SU-DHL-6 (cell line): ENCODE data around the gene CPEB3.

Experiments
- H2AFZ ChIP-seq: fragments of 200-600 bp; sonication (generic); 2 replicates; pipeline ENCODE4 v1.6.1; 2014; ENCODE audit warnings: low read depth, mild to moderate bottlenecking, moderate library complexity, mixed read lengths, antibody characterized with exemption, low read length; ENCODE audit not compliant: severe bottlenecking
- H3F3A ChIP-seq: fragments of 200-600 bp; shearing (Covaris generic); 2 replicates; pipeline ENCODE4 v1.6.0; 2016; ENCODE audit warnings: antibody characterized with exemption, mild to moderate bottlenecking; ENCODE audit not compliant: insufficient read depth
- H3K27ac ChIP-seq: fragments of 200-600 bp; sonication (generic); 2 replicates; pipeline ENCODE4 v1.5.1; 2016; ENCODE audit warnings: low read depth, mild to moderate bottlenecking, low read length, moderate library complexity, mixed read lengths
- H3K27me3 ChIP-seq: fragments of 200-600 bp; sonication (generic), shearing (Covaris generic); 2 replicates; pipeline ENCODE4 v1.6.0; 2014; ENCODE audit warnings: mild to moderate bottlenecking, low read length
- H3K36me3 ChIP-seq: fragments of 200-600 bp; sonication (generic); 2 replicates; pipeline ENCODE4 v1.6.1; 2014; ENCODE audit warnings: mild to moderate bottlenecking, low read length, mixed read lengths
- H3K4me2 ChIP-seq: fragments of 300-600, 200-600 bp; shearing (Covaris generic), sonication (generic); 2 replicates; pipeline ENCODE4 v1.6.0; 2014; ENCODE audit warnings: low read length, low read depth, mild to moderate bottlenecking; ENCODE audit not compliant: poor library complexity, severe bottlenecking
- H3K4me3 ChIP-seq: fragments of 200-600 bp; sonication (generic); 2 replicates; pipeline ENCODE4 v1.5.1; 2014; ENCODE audit warnings: antibody characterized with exemption, low read length, mild to moderate bottlenecking, mixed read lengths; ENCODE audit not compliant: insufficient read depth, poor library complexity, severe bottlenecking
- H3K79me2 ChIP-seq: fragments of 200-600 bp; sonication (generic); 2 replicates; pipeline ENCODE4 v1.6.1; 2014; ENCODE audit warnings: mild to moderate bottlenecking, low read length, moderate library complexity; ENCODE audit not compliant: insufficient read depth
- H3K9ac ChIP-seq: fragments of 200-600 bp; sonication (generic); 2 replicates; pipeline ENCODE4 v1.7.0; 2014; ENCODE audit warnings: mild to moderate bottlenecking, low read length
- H3K9me2 ChIP-seq: fragments of 200-600 bp; sonication (generic); replicated peaks from 2 replicates; pipeline ENCODE4 v1.6.1; 2014; ENCODE audit warnings: low read length; ENCODE audit not compliant: insufficient read depth
- H3K9me3 ChIP-seq: fragments of 200-600 bp; sonication (generic); 2 replicates; pipeline ENCODE4 v1.6.1; 2014; ENCODE audit warnings: low read length, mixed read lengths; ENCODE audit not compliant: insufficient read depth
- H4K20me1 ChIP-seq: fragments of 200-600 bp; sonication (generic); 2 replicates; pipeline ENCODE4 v1.6.1; 2014; ENCODE audit warnings: low read depth, mild to moderate bottlenecking, antibody characterized with exemption, low read length, moderate library complexity, mixed read lengths
- EZH2phosphoT487 ChIP-seq: fragments of 200-600 bp; sonication (generic), shearing (Covaris generic); conservative IDR thresholded peaks from 2 replicates; pipeline ENCODE4 v1.6.1; 2018; ENCODE audit warnings: mild to moderate bottlenecking, antibody characterized with exemption, low read length, moderate library complexity, mixed read lengths
- TF ChIP-seq, protein P1 (sequence below): fragments of 200-600 bp; sonication (generic); IDR thresholded peaks from one replicate; pipeline ENCODE4 v1.5.1; 2017; ENCODE audit warnings: antibody characterized with exemption, mild to moderate bottlenecking, low read length, moderate library complexity; ENCODE audit not compliant: insufficient read depth, poor library complexity, severe bottlenecking

CPEB3 gene

GRCh38 chr10:92180399-92180798 lies 110.5 kb downstream of the CPEB3 start:
- Histone ChIP-seq H3K36me3 (no peaks in the 10 kb centered on the region), H3K4me3 (no peak overlapping the region), H3K9ac (no peak overlapping the region), H3F3A (0 out of 2 replicates have a peak, but pooled peaks cover 10% of the 10 kb centered on the region), H4K20me1 (no peaks in the 10 kb centered on the region), H3K27ac (no peak overlapping the region), H3K27me3 (no peaks in the 10 kb centered on the region), H3K9me3 (no peaks in the 10 kb centered on the region), H2AFZ (no peak overlapping the region), H3K79me2 (no peaks in the 10 kb centered on the region), H3K9me2 (no peaks in the 10 kb centered on the region), H3K4me2 (no peak overlapping the region)
- TF ChIP-seq, protein P1, sequence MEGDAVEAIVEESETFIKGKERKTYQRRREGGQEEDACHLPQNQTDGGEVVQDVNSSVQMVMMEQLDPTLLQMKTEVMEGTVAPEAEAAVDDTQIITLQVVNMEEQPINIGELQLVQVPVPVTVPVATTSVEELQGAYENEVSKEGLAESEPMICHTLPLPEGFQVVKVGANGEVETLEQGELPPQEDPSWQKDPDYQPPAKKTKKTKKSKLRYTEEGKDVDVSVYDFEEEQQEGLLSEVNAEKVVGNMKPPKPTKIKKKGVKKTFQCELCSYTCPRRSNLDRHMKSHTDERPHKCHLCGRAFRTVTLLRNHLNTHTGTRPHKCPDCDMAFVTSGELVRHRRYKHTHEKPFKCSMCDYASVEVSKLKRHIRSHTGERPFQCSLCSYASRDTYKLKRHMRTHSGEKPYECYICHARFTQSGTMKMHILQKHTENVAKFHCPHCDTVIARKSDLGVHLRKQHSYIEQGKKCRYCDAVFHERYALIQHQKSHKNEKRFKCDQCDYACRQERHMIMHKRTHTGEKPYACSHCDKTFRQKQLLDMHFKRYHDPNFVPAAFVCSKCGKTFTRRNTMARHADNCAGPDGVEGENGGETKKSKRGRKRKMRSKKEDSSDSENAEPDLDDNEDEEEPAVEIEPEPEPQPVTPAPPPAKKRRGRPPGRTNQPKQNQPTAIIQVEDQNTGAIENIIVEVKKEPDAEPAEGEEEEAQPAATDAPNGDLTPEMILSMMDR: no peak
- TF ChIP-seq EZH2phosphoT487: no peak

GRCh38 chr10:92177546-92177945 lies 113.3 kb downstream of the CPEB3 start:
- Histone ChIP-seq H3K27me3 (no peaks in the 10 kb centered on the region), H3K27ac (no peak overlapping the region), H3K79me2 (no peaks in the 10 kb centered on the region), H3F3A (0 out of 2 replicates have a peak, but pooled peaks cover 10% of the 10 kb centered on the region), H3K9me3 (no peaks in the 10 kb centered on the region), H3K9ac (no peak overlapping the region), H3K4me2 (no peak overlapping the region), H4K20me1 (no peaks in the 10 kb centered on the region), H2AFZ (no peak overlapping the region), H3K4me3 (no peak overlapping the region), H3K36me3 (no peaks in the 10 kb centered on the region), H3K9me2 (no peaks in the 10 kb centered on the region)
- no peak for TF ChIP-seq EZH2phosphoT487
- TF ChIP-seq, protein P1: no peak

DNA sequence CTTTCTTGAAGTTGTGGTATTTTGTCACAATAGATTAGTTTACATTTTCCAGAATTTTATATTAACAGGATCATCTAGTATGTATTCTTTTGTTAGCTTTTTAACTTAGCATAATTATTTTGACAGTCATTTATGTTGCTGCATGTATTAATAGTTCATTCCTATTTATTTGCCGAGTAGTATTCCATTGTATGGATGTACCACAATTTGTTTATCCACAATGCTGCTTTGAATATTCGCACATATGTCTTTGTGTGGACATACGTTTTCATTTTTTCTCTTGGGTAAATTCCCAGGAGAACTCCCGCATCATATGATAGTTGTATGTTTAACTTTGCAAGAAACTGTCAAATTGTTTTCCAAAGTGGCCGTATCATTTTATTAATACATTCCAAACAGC lies 115.7 kb downstream of the CPEB3 start:
- no peak for TF ChIP-seq EZH2phosphoT487
- TF ChIP-seq, protein P1: no peak
- Histone ChIP-seq H2AFZ (no peak overlapping the region), H3K36me3 (no peaks in the 10 kb centered on the region), H3K27me3 (no peaks in the 10 kb centered on the region), H3F3A (no peaks in the 10 kb centered on the region), H3K9me2 (no peaks in the 10 kb centered on the region), H3K9me3 (no peaks in the 10 kb centered on the region), H3K79me2 (no peaks in the 10 kb centered on the region), H3K4me2 (no peak overlapping the region), H3K9ac (no peak overlapping the region), H3K4me3 (no peak overlapping the region), H4K20me1 (no peaks in the 10 kb centered on the region), H3K27ac (no peak overlapping the region)

GRCh38 chr10:92173996-92174395 lies 116.9 kb downstream of the CPEB3 start:
- Histone ChIP-seq H3K36me3 (no peaks in the 10 kb centered on the region), H3K79me2 (no peaks in the 10 kb centered on the region), H3K4me2 (no peak overlapping the region), H4K20me1 (no peaks in the 10 kb centered on the region), H2AFZ (no peak overlapping the region), H3K4me3 (no peak overlapping the region), H3K9me3 (no peaks in the 10 kb centered on the region), H3K27ac (no peak overlapping the region), H3F3A (no peaks in the 10 kb centered on the region), H3K27me3 (no peaks in the 10 kb centered on the region), H3K9me2 (no peaks in the 10 kb centered on the region), H3K9ac (no peak overlapping the region)
- TF ChIP-seq, protein P1: no peak
- no peak for TF ChIP-seq EZH2phosphoT487
